ENCODE results near the gene CCDC102A. TPM values are rescaled to one million over a fixed set of nuclear protein-coding genes. Genes with fewer than 3 reads are reported as not detected.

CCDC102A gene
- total RNA-seq, 1 experiment from 2014 or later, result 4.5 TPM

DNA sequence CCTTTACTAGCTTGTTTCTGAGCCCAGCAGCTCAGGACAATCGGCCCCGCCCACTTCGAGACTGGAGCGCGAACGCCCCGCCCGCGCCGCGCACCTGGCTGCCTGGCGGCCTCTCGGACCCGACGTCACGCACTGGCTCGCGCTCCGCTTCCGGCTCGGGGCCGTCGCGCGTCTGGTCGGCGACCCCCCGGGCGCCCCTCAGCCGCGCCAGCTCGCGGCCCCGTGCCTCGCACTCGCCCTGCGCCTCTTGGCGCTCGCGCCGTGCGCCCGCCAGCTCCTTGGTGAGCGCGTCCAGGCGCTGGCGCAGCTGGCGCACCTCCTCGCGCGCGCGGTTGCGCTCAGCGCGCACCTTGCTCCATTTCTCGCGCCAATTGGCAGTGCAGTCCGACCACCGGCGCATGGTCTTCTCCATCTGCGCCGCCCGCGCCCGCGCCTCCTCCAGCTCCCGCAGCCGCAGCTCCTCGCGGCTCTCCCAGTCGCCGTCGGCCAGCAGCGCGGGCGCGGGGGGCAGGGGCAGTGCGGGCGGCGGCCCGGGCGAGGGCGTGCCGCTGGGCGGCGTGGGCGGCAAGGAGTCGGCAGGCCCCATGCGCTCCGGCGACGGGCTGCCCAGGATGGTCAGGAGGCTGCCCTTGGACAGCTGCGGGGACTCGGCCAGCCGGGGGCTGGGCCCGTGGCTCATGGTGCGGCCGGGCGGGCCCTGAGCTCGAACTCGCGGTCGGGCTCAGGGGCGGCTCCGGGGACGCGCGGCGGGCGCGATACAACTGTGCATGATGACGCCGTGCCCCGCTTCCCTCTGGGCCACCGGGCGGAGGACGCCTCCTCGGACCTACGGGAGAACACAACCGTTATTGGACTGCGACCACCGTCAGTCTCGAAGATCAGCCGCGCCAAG is 7.6 kb downstream of the CCDC102A start (continued):
- TF ChIP-seq CEBPB (IDR thresholded peaks at IDR 0.05; ENCODE audit: low read depth), result no peak
- TF ChIP-seq SIN3A (IDR thresholded peaks at IDR 0.05; ENCODE audit: low read depth), result no peak
- no peak for TF ChIP-seq CBX3 (IDR thresholded peaks at IDR 0.05; ENCODE audit: low read depth)
- TF ChIP-seq SP1 (IDR thresholded peaks at IDR 0.05; ENCODE audit: low read depth), result no peak
- 0 out of 2 replicates have a peak, but pooled peaks have one; percentile 53 for TF ChIP-seq ZFX (IDR thresholded peaks at IDR 0.05)
- no peak for TF ChIP-seq TCF7L2 (IDR thresholded peaks at IDR 0.05; ENCODE audit: borderline replicate concordance, extremely low read depth, insufficient read depth, insufficient read length)
- TF ChIP-seq EZH2 (IDR thresholded peaks at IDR 0.05), result no peak
- TF ChIP-seq POLR2A (IDR thresholded peaks at IDR 0.05; ENCODE audit: borderline replicate concordance, extremely low read depth, insufficient read depth, insufficient read length), result no peak
- TF ChIP-seq POLR2AphosphoS5 (IDR thresholded peaks at IDR 0.05; ENCODE audit: low read depth, low read length), result peak; percentile 58; the same call in 1 of the 2 replicates

DNA sequence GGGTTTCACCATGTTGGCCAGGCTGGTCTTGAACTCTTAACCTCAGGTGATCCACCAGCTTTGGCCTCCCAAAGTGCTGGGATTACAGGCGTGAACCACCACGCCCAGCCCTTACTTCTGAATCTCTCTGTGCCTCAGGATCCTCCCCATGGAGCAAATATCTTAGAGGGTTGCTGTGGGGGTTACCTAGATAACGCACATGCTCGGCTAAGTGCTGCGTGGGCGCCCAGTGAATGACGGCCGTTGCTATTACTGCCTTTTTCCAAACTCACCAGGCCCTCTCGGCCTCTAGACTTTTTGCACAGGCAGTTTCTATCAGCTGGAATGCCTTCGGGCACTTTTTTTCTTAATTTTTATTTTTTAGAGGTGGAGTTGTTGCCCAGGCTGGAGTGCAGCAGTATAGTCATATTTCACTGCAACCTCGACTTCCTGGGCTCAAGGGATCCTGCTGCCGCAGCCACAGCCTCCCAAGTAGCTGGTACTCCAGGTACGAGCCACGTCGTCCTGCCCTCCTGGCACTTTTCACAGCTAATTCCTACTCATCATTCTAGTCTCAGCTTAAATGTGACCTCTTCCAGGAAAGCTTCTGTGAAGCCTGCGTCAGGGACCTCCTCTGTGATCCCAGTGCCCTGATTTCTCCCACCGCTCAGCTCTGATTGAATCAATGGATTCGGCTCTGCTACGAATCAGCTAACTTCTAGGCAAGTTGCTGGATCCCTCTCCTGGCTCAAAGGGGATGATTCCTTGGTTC is 8.6 kb downstream of the CCDC102A start:
- no peaks in the 10 kb centered on the region for H4K20me1 ChIP-seq (ENCODE audit: insufficient read depth)
- H3K9me2 ChIP-seq (ENCODE audit: insufficient read depth), result no peaks in the 10 kb centered on the region
- ChIA-PET RAD21 (ENCODE audit: low non-redundant PET in 1 of 2, low total read pairs in 2 of 2, uncharacterized antibody in 2 of 2, unreplicated experiment in 2 of 2) (interaction anchor here in 1 of 2 experiments (0.7 kb wide), 1 partner anchor 81 kb away, joined by 3 read pairs; the partner anchor contains the start of genes CIAPIN1 and COQ9), CTCF (interaction anchor here (0.6 to 1.7 kb wide), 3 partner anchors 8 to 105 kb away, joined by 3 to 7 read pairs (median 3); no protein-coding TSS in a partner anchor), POLR2A (interaction anchor here (0.5 kb wide), 1 partner anchor 38 kb away, joined by 3 read pairs; no protein-coding TSS in a partner anchor)
- H3K4me2 ChIP-seq (ENCODE audit: low read length), result peak overlapping the region; percentile 77
- peaks cover 6 to 34% of the 10 kb centered on the region in 2 experiments; a peak in 3 of 4 replicates for H3K4me1 ChIP-seq (ENCODE audit: control insufficient read depth in 1 of 2, insufficient read depth in 2 of 2, low read length in 2 of 2)
- intact Hi-C loops (cut with micrococcal nuclease), result no loop called here
- BruUV-seq (replicated peaks), result TSS peak; percentile 37
- H3K9ac ChIP-seq (ENCODE audit: low read length), result peak overlapping the region; percentile 62
- peak overlapping the region; percentile 82 for H3K27ac ChIP-seq (ENCODE audit: low read depth, low read length)
- H3K79me2 ChIP-seq (ENCODE audit: insufficient read depth, low read length), result peaks cover 12% of the 10 kb centered on the region; the same call in 1 of the 2 replicates
- H3K4me3 ChIP-seq (replicated peaks in 1 of 2; ENCODE audit: low read depth in 1 of 2, low read length in 2 of 2), result peak overlapping the region; percentile 19 to 64
- H2AFZ ChIP-seq (ENCODE audit: low read depth, low read length, poor library complexity, severe bottlenecking), result no peak overlapping the region
- H3K9me3 ChIP-seq (ENCODE audit: control insufficient read depth in 1 of 2, insufficient read depth in 1 of 2, low read depth in 1 of 2, low read length in 2 of 2), result no peaks in the 10 kb centered on the region
- no peaks in the 10 kb centered on the region for H3K27me3 ChIP-seq (ENCODE audit: insufficient read depth, low read length)
- H3K36me3 ChIP-seq (ENCODE audit: control insufficient read depth in 1 of 2, insufficient read depth in 2 of 2, low read length in 2 of 2), result peaks cover 0 to 4% of the 10 kb centered on the region in 2 experiments; a peak in 1 of 4 replicates
- ATAC-seq (no peak), DNase-seq (ENCODE audit: low read depth, low spot score) (no peak)
- TF ChIP-seq ZNF274 (IDR thresholded peaks at IDR 0.05; ENCODE audit: low read depth, low read length) (no peak), RAD21 (IDR thresholded peaks at IDR 0.05; ENCODE audit: low read depth) (no peak), FOSL1 (IDR thresholded peaks at IDR 0.05; ENCODE audit: low read depth) (no peak), POLR2A (IDR thresholded peaks at IDR 0.05; ENCODE audit: borderline replicate concordance, extremely low read depth, insufficient read depth, insufficient read length) (no peak), YY1 (IDR thresholded peaks at IDR 0.05; ENCODE audit: extremely low read depth, insufficient replicate concordance, low read depth, low read length) (no peak), JUND (IDR thresholded peaks at IDR 0.05) (no peak), SRF (IDR thresholded peaks at IDR 0.05; ENCODE audit: low read depth) (no peak), SP1 (IDR thresholded peaks at IDR 0.05; ENCODE audit: low read depth) (no peak), EGR1 (IDR thresholded peaks at IDR 0.05; ENCODE audit: low read depth) (no peak), ZFX (IDR thresholded peaks at IDR 0.05) (no peak)
- TF ChIP-seq, protein P1, sequence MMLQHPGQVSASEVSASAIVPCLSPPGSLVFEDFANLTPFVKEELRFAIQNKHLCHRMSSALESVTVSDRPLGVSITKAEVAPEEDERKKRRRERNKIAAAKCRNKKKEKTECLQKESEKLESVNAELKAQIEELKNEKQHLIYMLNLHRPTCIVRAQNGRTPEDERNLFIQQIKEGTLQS (IDR thresholded peaks at IDR 0.05), result no peak
- TF ChIP-seq, protein P2, sequence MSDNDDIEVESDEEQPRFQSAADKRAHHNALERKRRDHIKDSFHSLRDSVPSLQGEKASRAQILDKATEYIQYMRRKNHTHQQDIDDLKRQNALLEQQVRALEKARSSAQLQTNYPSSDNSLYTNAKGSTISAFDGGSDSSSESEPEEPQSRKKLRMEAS (IDR thresholded peaks at IDR 0.05), result no peak

Data from HCT116 (cell line).